GM19023 (cell line): Measurements from ENCODE around the gene STK32B.

ENCODE experiments used
- ATAC-seq: cut with Tn5 transposase; IDR thresholded peaks from one replicate; pipeline ENCODE4 v1.9.1; 2021; ENCODE audit warnings: mild to moderate bottlenecking, moderate library complexity; ENCODE audit not compliant: unreplicated experiment

The STK32B gene

GRCh38 chr4:5337731-5338130 lies 286.5 kb downstream of the STK32B start:
- no peak for ATAC-seq

- no peak for ATAC-seq
Measured at GRCh38 chr4:5338531-5338930, 287.3 kb downstream of the STK32B start.

- ATAC-seq, result no peak
Measured at GRCh38 chr4:5340991-5341451, 289.7 kb downstream of the STK32B start.

GRCh38 chr4:5341526-5341925 lies 290.2 kb downstream of the STK32B start:
- no peak for ATAC-seq

- no peak for ATAC-seq
Measured at GRCh38 chr4:5355846-5356245, 304.6 kb downstream of the STK32B start.

GRCh38 chr4:5357870-5358269 lies 306.6 kb downstream of the STK32B start:
- no peak for ATAC-seq

- ATAC-seq, result no peak
Measured at GRCh38 chr4:5361968-5362367, 310.7 kb downstream of the STK32B start.

- no peak for ATAC-seq
Measured at GRCh38 chr4:5364406-5364805, 313.1 kb downstream of the STK32B start.

GRCh38 chr4:5365071-5366008 lies 314.1 kb downstream of the STK32B start:
- ATAC-seq, result no peak

GRCh38 chr4:5366009-5366386 lies 314.7 kb downstream of the STK32B start:
- no peak for ATAC-seq

GRCh38 chr4:5366421-5366820 lies 315.1 kb downstream of the STK32B start:
- ATAC-seq, result no peak

GRCh38 chr4:5368426-5368825 lies 317.1 kb downstream of the STK32B start:
- ATAC-seq, result no peak

- ATAC-seq, result no peak
Measured at GRCh38 chr4:5370286-5370685, 319.0 kb downstream of the STK32B start.

GRCh38 chr4:5371415-5372190 lies 320.3 kb downstream of the STK32B start:
- ATAC-seq, result no peak

GRCh38 chr4:5372198-5372597 lies 320.9 kb downstream of the STK32B start:
- ATAC-seq, result no peak

GRCh38 chr4:5373327-5373726 lies 322.0 kb downstream of the STK32B start:
- no peak for ATAC-seq

- no peak for ATAC-seq
Measured at GRCh38 chr4:5374592-5374991, 323.3 kb downstream of the STK32B start.

GRCh38 chr4:5374994-5375393 lies 323.7 kb downstream of the STK32B start:
- no peak for ATAC-seq

GRCh38 chr4:5376015-5376414 lies 324.7 kb downstream of the STK32B start:
- ATAC-seq, result no peak

GRCh38 chr4:5378002-5378401 lies 326.7 kb downstream of the STK32B start:
- no peak for ATAC-seq

GRCh38 chr4:5379895-5380294 lies 328.6 kb downstream of the STK32B start:
- no peak for ATAC-seq

- no peak for ATAC-seq
Measured at GRCh38 chr4:5381961-5382441, 330.7 kb downstream of the STK32B start.
